OCI-LY3 (cell line): Measurements from ENCODE around the gene RAD51B.
"Not testable (repeated sequence)": the region's sequence is repeated elsewhere in the genome, so short reads cannot be mapped to it uniquely, and the experiment has no call there.

Source experiments
- H2AFZ ChIP-seq: fragments of 200-600, 300-600 bp; shearing (Covaris generic); 2 replicates; pipeline ENCODE4 v1.6.0; 2014; ENCODE audit warnings: antibody characterized with exemption, low read depth, low read length
- H3K27ac ChIP-seq: fragments of 200-600, 300-600 bp; sonication (generic); 2 replicates; pipeline ENCODE4 v1.5.1; 2014; ENCODE audit warnings: mild to moderate bottlenecking, low read length, moderate library complexity, mixed read lengths
- H3K27me3 ChIP-seq: fragments of 200-600, 300-600 bp; sonication (generic); 2 replicates; pipeline ENCODE4 v1.6.1; 2014; ENCODE audit warnings: low read depth, low read length, mixed read lengths
- H3K36me3 ChIP-seq: fragments of 200-600, 300-600 bp; sonication (generic); replicated peaks from 2 replicates; pipeline ENCODE3; 2014; ENCODE audit warnings: low read depth, low read length, mixed read lengths
- H3K4me1 ChIP-seq: fragments of 300-600, 200-600 bp; sonication (generic); 2 replicates; pipeline ENCODE4 v1.6.1; 2014; ENCODE audit warnings: low read length, mixed read lengths
- H3K4me2 ChIP-seq: fragments of 200-600, 300-600 bp; sonication (generic); 2 replicates; pipeline ENCODE4 v1.6.1; 2014; ENCODE audit warnings: low read length, mixed read lengths
- H3K4me3 ChIP-seq: fragments of 300-600, 200-600 bp; sonication (generic); 2 replicates; pipeline ENCODE4 v1.5.1; 2014; ENCODE audit warnings: antibody characterized with exemption, mild to moderate bottlenecking, low read length, moderate library complexity
- H3K79me2 ChIP-seq: fragments of 300-600, 200-600 bp; shearing (Covaris generic); 2 replicates; pipeline ENCODE4 v1.6.1; 2014; ENCODE audit warnings: mild to moderate bottlenecking, low read length, mixed read lengths
- H3K9ac ChIP-seq: fragments of 300-600, 200-600 bp; shearing (Covaris generic); 2 replicates; pipeline ENCODE4 v1.6.0; 2014; ENCODE audit warnings: mild to moderate bottlenecking, low read length, moderate library complexity
- H3K9me3 ChIP-seq: fragments of 200-600, 300-600 bp; shearing (Covaris generic); 2 replicates; pipeline ENCODE4 v1.6.1; 2014; ENCODE audit warnings: low read length, mixed read lengths; ENCODE audit not compliant: insufficient read depth
- H4K20me1 ChIP-seq: fragments of 200-600, 300-600 bp; sonication (generic); 2 replicates; pipeline ENCODE4 v1.6.1; 2016; ENCODE audit warnings: low read length, mixed read lengths; ENCODE audit not compliant: insufficient read depth
- CTCF ChIP-seq: fragments of 200-600, 300-600 bp; sonication (generic); IDR thresholded peaks from 2 replicates; pipeline ENCODE4 v1.5.1; 2014; ENCODE audit warnings: antibody characterized with exemption, low read length, low read depth
- EZH2phosphoT487 ChIP-seq: fragments of 200-600 bp; shearing (Covaris generic); IDR thresholded peaks from 2 replicates; pipeline ENCODE4 v1.6.1; 2018; ENCODE audit warnings: antibody characterized with exemption, mixed run types, low read depth

The RAD51B gene

GRCh38 chr14:67965696-67966095 is 146.1 kb downstream of the RAD51B start:
- H2AFZ ChIP-seq: no peak overlapping the region
- no peaks in the 10 kb centered on the region for H3K9me3 ChIP-seq
- H3K36me3 ChIP-seq: peaks cover 4% of the 10 kb centered on the region
- H3K27me3 ChIP-seq: no peaks in the 10 kb centered on the region
- H4K20me1 ChIP-seq: no peaks in the 10 kb centered on the region
- H3K4me1 ChIP-seq: peaks cover 25% of the 10 kb centered on the region
- no peak overlapping the region for H3K4me3 ChIP-seq
- no peaks in the 10 kb centered on the region for H3K79me2 ChIP-seq
- H3K27ac ChIP-seq: no peak overlapping the region
- no peak overlapping the region for H3K9ac ChIP-seq
- TF ChIP-seq EZH2phosphoT487 (no peak), CTCF (no peak)
- no peak overlapping the region for H3K4me2 ChIP-seq

DNA sequence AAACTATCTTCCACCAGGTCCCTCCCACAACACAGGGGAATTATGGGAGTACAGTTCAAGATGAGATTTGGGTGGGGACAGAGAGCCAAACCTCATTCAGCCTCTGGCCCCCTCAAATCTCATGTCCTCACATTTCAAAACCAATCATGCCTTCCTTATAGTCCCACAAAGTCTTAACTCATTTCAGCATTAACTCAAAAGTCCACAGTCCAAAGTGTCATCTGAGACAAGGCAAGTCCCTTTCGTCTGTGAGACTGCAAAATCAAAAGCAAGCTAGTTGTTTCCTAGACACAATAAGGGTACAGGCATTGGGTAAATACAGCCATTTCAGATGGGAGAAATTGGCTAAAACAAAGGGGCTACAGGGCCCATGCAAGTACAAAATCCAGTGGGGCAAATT is 147.6 kb downstream of the RAD51B start:
- TF ChIP-seq CTCF (no peak), EZH2phosphoT487 (no peak)
- Histone ChIP-seq H3K27me3 (no peaks in the 10 kb centered on the region), H3K4me3 (no peak overlapping the region), H3K9ac (no peak overlapping the region), H3K79me2 (no peaks in the 10 kb centered on the region), H3K36me3 (no peaks in the 10 kb centered on the region), H2AFZ (no peak overlapping the region), H3K27ac (no peak overlapping the region), H3K9me3 (no peaks in the 10 kb centered on the region), H3K4me2 (no peak overlapping the region), H3K4me1 (peaks cover 15% of the 10 kb centered on the region), H4K20me1 (no peaks in the 10 kb centered on the region)

DNA sequence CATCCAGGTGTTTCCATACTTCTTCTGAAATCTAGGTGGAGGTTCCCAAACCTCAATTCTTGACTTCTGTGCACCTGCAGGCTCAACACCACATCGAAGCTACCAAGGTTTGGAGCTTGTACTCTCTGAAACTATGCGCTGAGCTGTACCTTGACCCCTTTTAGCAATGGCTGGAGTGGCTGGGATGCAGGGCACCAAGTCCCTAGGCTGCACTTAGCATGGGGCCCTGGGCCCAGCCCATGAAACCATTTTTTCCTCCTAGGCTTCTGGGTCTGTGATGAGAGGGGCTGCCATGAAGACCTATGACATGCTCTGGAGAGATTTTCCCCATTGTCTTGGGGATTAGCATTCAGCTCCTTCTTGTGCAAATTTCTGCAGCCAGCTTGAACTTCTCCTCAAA is 148.4 kb downstream of the RAD51B start:
- H3K4me3 ChIP-seq, H3K9me3 ChIP-seq, H3K27me3 ChIP-seq, H3K4me2 ChIP-seq, H3K79me2 ChIP-seq, H2AFZ ChIP-seq, H3K27ac ChIP-seq, H4K20me1 ChIP-seq, H3K4me1 ChIP-seq, H3K9ac ChIP-seq, H3K36me3 ChIP-seq: not testable (repeated sequence)

- Histone ChIP-seq H3K4me2 (no peak overlapping the region), H3K9ac (no peak overlapping the region), H3K4me3 (no peak overlapping the region), H3K36me3 (no peaks in the 10 kb centered on the region), H2AFZ (no peak overlapping the region), H3K27ac (no peak overlapping the region), H3K79me2 (no peaks in the 10 kb centered on the region), H3K4me1 (no peaks in the 10 kb centered on the region), H3K9me3 (no peaks in the 10 kb centered on the region), H4K20me1 (no peaks in the 10 kb centered on the region), H3K27me3 (no peaks in the 10 kb centered on the region)
- no peak for TF ChIP-seq CTCF
- TF ChIP-seq EZH2phosphoT487: no peak
Measured at GRCh38 chr14:67970923-67971322, 151.3 kb downstream of the RAD51B start.
